NCI-H748 treated with DMSO at 0.1 percent for 48 hours (cell line): Measurements from ENCODE around the gene EHD4.

Experiments used
- DNase-seq: peaks from one replicate; lab custom pipeline; 2025; lab: John Stamatoyannopoulos, UW

Gene EHD4

DNA sequence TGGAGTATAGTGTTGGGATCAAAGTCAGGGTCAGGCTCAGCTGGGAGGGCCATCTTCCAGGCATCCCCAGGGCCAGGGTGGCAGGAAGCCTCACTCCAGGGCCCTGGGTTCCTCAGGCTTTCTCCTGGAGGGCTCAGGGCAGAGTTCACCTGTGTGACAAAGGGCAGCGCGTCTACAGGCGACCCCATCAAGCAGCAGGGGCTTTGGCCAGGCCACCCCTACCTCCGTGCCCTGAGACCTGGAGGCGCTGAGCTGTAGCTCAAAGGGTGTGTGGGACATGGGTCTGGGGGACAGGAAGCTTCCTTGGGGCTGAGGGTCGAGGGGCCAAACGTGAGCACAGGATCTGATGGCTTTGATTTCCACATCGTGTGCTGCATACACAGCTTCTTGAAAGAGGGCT is 91.3 kb downstream of the EHD4 start:
- DNase-seq = no peak

DNA sequence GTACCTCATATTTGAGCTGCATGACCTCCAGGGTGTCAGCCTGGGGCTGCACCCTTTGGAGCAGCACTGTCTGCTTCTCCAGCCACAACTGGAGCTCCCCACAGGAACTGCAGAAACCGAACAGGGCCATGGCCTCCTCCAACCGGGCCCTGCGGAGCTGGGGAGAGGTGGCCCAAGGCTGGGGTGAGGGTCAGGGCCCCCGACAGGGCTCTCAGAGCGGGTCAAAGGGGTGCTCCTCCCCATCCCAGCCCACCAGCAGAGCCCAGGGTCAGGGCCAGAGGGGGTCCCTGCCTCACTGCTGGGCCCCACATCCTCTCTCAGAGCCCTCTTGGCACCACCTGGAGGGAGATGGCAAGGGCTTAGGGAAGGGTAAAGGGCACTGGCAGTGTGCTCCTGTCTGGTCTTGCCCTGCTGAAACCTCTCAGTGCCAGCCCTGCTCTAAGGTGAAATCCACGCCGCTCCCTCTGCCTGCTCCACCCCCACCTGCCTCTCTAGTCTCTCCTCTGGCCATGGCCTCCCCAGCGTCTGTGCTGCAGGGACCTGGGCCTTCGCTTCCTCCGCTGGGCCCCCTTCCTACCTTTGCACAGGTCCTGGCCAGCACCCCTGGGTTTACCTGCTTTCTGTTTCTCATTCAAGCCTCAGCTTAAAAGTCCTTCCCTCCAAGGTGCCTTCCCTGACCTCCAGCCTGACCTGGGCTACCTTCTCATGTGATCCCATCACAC is 92.0 kb downstream of the EHD4 start:
- DNase-seq = no peak

GRCh38 chr15:41879321-41879845 is 93.0 kb downstream of the EHD4 start:
- no peak for DNase-seq

DNA sequence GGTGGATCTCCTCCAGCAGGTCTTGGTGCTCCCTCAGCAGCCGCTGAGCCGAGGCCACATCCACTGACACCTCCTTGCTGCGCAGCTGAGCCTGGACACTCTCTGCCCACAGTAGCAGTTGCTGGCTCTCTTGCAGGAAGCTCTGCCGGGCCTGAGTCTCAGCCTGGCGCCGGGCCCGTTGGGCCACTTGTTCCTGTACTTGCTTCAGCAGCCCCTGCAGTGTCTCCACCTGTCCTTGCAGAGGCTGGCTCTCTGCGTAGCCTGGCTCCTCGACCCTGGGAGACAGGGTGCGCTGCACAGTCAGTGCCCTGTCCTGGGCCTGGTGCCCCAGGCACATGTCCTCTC is 94.0 kb downstream of the EHD4 start:
- DNase-seq = no peak

DNA sequence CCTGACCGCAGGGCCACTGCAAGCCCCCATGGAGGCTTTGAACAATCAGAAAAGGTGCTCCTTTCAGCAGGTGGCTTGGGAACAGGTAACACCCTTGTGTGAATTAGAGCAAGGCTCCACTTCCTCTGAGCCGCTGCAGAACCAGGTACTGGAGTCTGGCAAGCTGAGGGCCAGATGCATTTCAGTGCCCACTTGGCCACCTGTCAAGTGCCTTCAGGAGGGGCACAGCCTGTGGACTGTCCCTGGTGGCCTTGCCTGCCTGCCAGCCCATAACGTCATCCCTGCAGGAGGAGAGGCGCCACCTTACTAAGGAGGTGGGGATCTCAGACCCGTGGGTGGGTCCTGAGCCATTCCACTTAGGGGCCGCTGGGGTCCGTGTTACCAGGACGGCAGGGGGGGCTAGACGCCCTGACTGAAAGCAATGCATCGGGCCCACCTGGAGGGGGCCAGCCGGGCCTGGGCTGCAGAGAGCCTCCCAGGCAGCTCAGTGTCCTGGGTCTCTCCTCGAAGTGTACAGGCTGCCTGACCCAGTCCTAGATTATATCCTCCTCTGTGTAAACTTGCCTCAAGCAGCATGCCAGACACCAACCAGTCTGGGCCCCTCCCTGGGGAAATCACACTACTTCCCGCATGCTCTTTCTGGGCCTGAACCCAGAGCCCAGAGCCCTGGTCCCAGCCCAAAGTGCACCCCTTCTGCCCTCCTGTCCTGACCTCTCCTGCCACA is 94.6 kb downstream of the EHD4 start:
- DNase-seq = no peak

DNA sequence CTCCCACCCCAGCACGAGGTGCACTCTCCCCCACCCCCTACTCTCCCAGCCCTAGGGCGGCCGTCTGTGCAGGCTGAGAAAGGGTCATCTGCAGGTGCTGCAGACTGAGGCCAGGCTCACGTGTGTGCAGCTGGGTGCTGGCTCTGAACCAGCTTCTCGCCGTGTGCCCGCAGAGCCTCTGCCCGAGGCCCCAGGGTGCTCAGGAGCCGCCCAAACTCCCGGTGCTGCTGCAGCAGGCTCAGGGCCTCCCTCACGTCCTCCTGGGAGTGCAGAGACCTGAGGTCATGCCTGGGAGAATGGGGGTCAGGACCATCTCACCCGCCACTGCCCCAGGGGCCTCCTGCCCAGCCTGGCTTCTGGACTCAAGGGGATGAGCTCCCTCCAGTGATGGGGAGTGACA is 95.7 kb downstream of the EHD4 start:
- DNase-seq = no peak

GRCh38 chr15:41876007-41876406 is 96.3 kb downstream of the EHD4 start:
- DNase-seq = no peak

- DNase-seq = no peak
These were observed 97.6 kb downstream of the EHD4 start for GRCh38 chr15:41874736-41875135.

DNA sequence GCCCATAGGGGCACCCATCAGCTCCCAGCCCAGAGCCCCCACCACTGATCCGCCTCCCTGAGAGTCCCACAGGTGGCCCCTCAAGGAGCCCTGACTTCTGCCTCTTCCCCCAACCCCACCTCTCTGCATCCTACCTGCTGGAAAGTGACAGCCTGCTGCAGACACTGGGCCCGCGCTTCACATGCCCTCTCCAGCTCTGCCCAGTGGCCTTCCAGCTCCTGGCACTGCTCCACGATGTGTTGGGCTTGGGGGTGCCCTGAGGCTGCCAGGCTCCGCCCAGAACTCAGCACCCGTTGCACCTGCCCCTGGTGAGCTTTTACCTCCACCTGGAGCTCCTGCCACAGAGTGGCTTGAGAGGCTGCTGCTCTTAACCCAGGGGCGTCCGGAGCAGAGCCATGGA is 98.6 kb downstream of the EHD4 start:
- no peak for DNase-seq

DNA sequence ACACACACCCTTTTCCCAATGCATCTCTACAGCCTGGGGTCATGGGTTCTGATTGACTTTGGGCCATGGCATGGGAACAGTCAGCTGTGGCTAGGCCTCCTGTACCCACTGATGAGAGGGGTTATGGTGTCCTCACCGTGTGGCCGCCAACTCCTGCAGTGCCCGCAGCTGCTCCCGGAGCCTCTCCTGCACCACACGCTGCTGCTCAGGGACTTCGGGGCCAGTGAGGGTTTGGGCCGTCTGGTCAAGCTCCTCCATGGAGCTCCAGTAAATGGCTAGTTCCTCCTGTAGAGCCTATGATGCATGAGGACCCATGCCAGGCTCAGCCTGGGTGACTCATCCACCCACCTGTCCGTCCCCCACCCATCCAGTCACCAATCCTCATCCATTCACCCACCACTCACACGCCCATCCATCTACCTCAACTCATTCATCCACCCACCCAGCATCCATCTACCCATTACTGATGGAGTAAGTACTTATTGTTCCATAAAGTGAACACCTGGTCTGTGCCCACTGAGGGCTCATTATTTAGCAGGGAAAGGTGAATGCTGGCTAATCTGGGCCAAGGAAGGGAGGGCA is 100.1 kb downstream of the EHD4 start:
- no peak for DNase-seq

- DNase-seq = no peak
These were observed 101.0 kb downstream of the EHD4 start for GRCh38 chr15:41871175-41871905.

GRCh38 chr15:41870689-41871081 is 101.7 kb downstream of the EHD4 start:
- DNase-seq = no peak

- DNase-seq = no peak
These were observed 102.3 kb downstream of the EHD4 start for GRCh38 chr15:41869770-41870688.

DNA sequence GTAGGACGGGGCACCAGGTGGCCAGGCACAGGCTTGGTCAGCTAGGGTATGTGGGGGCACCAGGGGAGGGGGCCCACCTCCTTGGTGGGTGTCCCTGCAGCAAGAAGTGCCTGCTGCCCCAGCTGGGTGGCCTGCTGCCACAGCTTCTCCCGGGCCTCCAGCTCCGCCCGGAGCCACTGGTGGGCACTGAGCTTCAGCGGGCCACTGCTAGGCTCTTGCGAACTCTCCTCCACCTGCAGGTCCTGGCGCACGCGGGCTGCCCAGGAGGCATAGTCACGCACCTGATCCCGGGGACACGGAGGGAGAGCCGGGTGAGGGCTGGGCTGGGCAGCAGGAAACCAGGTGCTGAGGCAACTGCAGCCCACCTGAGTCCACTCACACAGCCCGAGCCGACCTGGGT is 104.0 kb downstream of the EHD4 start:
- DNase-seq = no peak

DNA sequence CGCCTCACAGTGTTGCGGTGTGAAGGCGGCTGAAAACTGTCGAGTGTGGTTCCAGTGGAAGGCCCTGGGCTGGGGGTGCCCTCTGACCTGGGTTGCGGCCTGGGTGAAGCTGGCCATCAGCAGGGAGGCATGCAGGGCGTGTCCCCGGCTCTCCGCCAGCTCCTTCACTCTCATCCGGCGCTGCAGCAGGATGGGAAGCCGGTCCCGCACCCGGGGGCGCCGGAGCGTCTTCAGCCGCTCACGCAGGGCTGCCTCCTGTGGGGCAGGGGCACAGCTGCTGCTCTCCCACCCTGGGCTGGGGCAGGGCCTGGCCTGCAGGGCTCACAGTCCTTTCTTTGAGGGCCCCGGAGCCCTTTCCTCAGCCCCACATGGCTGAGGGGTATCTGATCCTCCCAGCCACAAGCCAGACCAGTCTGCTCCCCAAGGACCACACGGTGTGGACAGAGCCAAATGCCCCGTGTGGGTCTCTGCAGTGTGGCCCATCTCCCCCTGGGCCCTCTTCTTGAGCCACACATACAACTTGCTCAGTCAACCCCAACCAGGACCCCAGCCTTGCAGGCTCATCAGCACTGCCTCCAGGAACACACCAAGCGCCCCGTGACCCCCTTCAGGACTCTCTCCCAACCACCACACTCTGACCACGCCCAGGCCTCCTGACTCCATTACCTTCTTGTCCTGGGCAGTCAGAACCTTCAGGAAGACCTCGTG is 105.3 kb downstream of the EHD4 start:
- no peak for DNase-seq

DNA sequence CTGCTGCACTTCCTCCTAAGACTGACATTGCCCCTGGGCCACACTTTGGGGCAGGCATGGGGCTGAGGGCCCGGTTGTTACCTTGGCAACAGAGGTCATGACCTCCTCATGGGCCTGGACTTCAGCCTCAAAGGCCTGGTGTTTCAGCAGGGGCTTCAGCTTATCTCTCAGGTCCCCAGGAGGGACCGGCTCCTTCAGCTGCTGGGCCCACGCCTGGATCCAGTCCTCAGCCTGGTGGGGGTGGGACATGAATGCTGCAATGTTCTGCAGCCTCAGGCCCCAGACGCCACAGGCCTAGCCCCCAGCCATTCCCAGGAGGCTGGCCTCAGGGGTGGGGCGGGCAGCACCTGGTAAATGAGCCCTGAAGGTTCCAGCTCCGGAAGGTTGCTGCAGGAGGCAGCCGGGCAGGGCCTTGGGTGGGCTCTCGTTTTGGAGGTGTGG is 106.1 kb downstream of the EHD4 start:
- DNase-seq = no peak

GRCh38 chr15:41865490-41866055 is 106.8 kb downstream of the EHD4 start:
- DNase-seq = no peak

DNA sequence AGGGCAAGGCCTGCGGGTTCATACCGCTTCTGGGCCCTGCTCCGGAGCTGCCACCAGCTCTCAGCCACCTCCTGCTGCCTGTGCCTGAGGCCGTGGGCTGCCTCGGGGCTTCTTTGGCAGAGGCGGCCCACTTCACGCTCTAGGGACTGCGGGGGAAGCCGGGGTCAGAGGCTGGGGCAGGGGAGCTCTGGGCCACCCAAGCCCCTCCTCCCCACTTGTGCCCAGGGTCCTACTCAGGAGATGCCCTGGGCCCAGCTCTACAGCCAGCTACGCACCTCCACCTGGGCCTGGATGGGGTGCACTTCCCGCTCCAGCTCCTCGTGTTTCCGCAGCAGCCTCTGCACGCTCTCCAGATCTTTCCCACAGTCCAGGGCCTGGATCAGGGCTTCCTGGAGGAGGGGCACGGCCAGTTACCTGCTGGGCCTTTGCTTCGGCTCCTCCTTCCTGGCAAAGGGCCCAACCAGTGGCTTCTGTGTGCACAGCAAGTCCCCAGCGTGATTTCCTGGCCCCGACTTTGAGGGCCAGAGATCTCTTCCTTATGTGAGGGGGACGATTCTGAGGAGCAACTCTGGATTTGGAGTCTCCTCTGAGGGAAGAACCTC is 109.7 kb downstream of the EHD4 start:
- DNase-seq = no peak

DNA sequence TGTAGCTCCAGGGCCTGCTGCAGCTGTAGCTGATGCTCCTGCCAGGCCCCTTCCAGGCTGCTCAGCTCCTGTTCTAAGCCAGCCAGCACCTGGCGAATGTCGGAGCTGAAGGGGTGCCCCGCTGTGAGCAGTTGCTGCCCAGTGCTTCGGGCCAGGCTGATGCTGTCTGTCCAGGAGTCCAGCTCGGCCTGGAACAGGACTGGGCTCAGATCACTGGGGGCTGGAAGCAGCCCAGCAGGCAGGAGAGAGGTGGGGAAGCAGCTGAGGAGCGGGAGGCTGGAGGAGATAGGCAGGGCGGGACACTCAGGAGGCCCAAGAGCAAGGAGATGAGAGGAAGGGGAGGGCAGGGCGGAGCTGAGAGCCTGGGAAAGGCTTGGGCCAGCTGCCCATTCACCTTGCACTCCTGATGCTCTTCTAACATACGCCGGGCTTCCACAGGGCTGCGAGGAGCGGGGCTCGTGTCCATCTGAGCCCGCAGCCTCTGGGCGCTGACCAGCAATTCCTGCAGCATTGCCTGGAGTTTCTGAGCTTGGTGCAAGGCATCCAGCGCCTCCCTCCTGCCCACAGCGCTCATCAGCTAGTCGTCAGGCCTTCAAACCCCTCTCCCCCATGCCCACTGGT is 110.5 kb downstream of the EHD4 start:
- DNase-seq = no peak
